PFSK-1 (cell line): Measurements from ENCODE around the gene PCBD1.

ENCODE experiments used
- FOXP2 ChIP-seq: optimal IDR thresholded peaks from 2 replicates; pipeline ENCODE3; 2011; ENCODE audit warnings: borderline replicate concordance, control low read depth, inconsistent platforms; ENCODE audit not compliant: insufficient read depth; ENCODE audit errors: extremely low read length, extremely low read depth
- POLR2AphosphoS5 ChIP-seq: IDR thresholded peaks from 2 replicates; pipeline ENCODE4 v1.6.1; 2012; ENCODE audit warnings: low read depth, mild to moderate bottlenecking, control low read depth, low read length, moderate library complexity
- REST ChIP-seq, 2 experiments: IDR thresholded peaks; 2 replicates each; pipeline versions ENCODE4 v1.6.1 to v1.8.0; 2011 to 2012; ENCODE audit warnings: low read depth in 2 of 2, low read length in 2 of 2, control low read depth in 1 of 2, inconsistent platforms in 1 of 2, mild to moderate bottlenecking in 1 of 2, moderate library complexity in 1 of 2; ENCODE audit not compliant: insufficient read depth in 1 of 2
- SIN3A ChIP-seq: IDR thresholded peaks from 2 replicates; pipeline ENCODE4 v1.6.1; 2012; ENCODE audit warnings: mild to moderate bottlenecking, low read length, moderate library complexity, borderline replicate concordance; ENCODE audit not compliant: insufficient read depth
- TAF1 ChIP-seq: IDR thresholded peaks from 2 replicates; pipeline ENCODE4 v1.6.1; 2012; ENCODE audit warnings: low read length, control low read depth, borderline replicate concordance; ENCODE audit not compliant: insufficient read depth

The PCBD1 gene

GRCh38 chr10:70920519-70920918, 32.2 kb upstream of the PCBD1 start:
- TF ChIP-seq FOXP2, result no peak
- no peak for TF ChIP-seq TAF1
- TF ChIP-seq SIN3A, result no peak
- no peak for TF ChIP-seq REST (IDR thresholded peaks at IDR 0.05; ENCODE audit: insufficient read depth in 1 of 2, low read depth in 2 of 2, low read length in 2 of 2)

DNA sequence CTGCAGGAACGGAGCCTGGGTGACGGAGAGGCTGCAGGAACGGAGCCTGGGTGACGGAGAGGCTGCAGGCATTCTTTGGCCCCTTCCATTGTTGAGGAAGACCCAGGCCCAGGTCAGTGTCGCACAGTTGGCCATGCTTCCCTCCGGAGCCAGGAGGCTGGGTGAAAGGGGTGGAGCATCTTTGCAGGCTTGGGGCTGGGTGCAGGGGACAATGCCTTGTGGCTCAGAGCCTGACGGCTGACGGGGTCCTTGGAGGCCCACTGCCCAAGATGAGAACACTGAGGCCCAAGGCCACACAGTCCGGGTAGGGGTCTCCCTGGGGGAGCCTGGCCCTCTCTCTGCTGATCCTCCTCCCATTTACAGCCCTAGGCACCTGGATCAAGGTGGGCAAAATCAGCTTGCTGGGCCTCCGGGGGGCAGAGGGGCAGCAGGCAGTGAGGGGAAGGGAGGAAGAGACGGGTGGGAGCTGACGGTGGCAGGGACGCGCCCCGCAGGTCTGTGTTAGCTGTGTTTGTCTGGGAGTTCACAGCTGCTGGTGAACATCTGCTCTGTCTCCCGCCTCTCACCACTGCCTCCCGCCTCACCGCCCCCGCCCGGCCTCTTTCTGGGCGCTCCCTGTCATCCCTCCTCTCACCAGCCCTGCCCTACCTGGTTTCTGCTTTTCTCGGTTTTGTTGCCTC, 30.6 kb upstream of the PCBD1 start:
- no peak for TF ChIP-seq POLR2AphosphoS5
- TF ChIP-seq SIN3A, result no peak
- TF ChIP-seq TAF1, result no peak
- TF ChIP-seq REST (IDR thresholded peaks at IDR 0.05; ENCODE audit: insufficient read depth in 1 of 2, low read depth in 2 of 2, low read length in 2 of 2), result no peak
- no peak for TF ChIP-seq FOXP2

DNA sequence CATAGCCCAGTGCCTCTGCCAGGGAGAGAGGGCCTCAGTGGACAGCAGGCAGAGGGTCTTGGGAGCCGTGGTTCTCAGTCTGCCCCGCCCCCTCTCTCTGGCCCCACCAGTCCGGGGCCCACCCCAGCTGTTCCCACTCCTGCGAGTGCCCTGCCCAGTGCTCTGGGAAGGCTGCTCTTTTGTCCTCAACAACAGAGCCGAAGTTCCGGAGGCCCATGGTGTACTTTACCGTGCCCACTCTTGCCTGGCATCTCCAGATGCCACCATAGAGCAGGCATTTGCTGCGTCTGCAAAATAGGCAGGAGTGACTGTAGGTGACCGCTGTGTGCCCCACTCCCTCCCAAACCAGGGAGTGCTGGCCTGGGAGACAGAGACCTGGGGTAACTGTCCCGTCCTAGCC, 29.3 kb upstream of the PCBD1 start:
- TF ChIP-seq TAF1, result no peak

- TF ChIP-seq REST (IDR thresholded peaks at IDR 0.05; ENCODE audit: insufficient read depth in 1 of 2, low read depth in 2 of 2, low read length in 2 of 2) (no peak), FOXP2 (no peak), TAF1 (no peak), SIN3A (no peak), POLR2AphosphoS5 (no peak)
Measured at GRCh38 chr10:70917226-70917625, 28.9 kb upstream of the PCBD1 start.

DNA sequence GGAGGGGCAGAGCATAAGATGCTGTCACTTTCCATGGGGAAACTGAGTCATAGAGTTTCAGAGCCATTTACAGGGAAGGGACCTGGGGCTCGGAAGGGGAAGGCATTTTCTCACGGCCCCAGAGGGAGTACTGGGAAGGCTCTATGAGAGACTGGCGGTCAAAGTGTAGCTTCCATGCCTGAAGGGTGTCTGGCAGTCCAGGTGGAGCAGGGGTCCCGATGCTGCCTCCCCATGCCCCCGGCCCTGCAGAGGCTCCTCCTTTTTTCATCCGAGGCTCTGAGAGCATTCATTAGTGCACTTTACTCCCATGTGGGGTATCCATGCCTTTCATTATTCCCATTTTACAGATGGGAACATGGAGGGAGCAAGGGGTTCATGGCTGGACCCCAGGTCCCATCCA, 27.9 kb upstream of the PCBD1 start:
- no peak for TF ChIP-seq REST (IDR thresholded peaks at IDR 0.05; ENCODE audit: insufficient read depth in 1 of 2, low read depth in 2 of 2, low read length in 2 of 2)
- no peak for TF ChIP-seq POLR2AphosphoS5
- TF ChIP-seq TAF1, result no peak
- no peak for TF ChIP-seq SIN3A
- TF ChIP-seq FOXP2, result no peak
